Heart right ventricle (tissue), 16 donors: ENCODE measurements around the gene C1QTNF4. TPM values are rescaled to one million over a fixed set of nuclear protein-coding genes. Genes with fewer than 3 reads are reported as not detected.
A peak's percentile ranks its signal among the peaks of the same experiment; 100 is the strongest.

Experiments
- ATAC-seq, 8 donors: fragments of 200-7000 bp; cut with Tn5 transposase; one replicate each; pipeline ENCODE4 v1.9.1; 2020; ENCODE audit warnings: mild to moderate bottlenecking in 8 of 8, moderate library complexity in 8 of 8, moderate number of reproducible peaks in 1 of 8
- DNase-seq, 2 donors: peaks; one replicate each; pipeline ENCODE4 v3.0.0-alpha.2; 2020
- H3K27ac ChIP-seq, 10 donors: fragments of 200-600 bp; sonication (generic) in 2 of 10; one replicate each; pipeline versions ENCODE4 v1.5.0 to v1.8.0; 2020 to 2022; ENCODE audit warnings: mild to moderate bottlenecking in 3 of 10
- H3K27me3 ChIP-seq, 7 donors: fragments of 200-600 bp; one replicate each; pipeline ENCODE4 v1.8.0; 2021 to 2022; ENCODE audit warnings: mild to moderate bottlenecking in 2 of 7
- H3K36me3 ChIP-seq, 9 donors: fragments of 200-600 bp; sonication (generic) in 1 of 9; one replicate each; pipeline versions ENCODE4 v1.5.0 to v1.8.0; 2020 to 2022; ENCODE audit warnings: mild to moderate bottlenecking in 2 of 9
- H3K4me1 ChIP-seq, 9 donors: fragments of 200-600 bp; sonication (generic) in 1 of 9; one replicate each; pipeline versions ENCODE4 v1.5.0 to v1.8.0; 2020 to 2022; ENCODE audit warnings: mild to moderate bottlenecking in 4 of 9
- H3K4me3 ChIP-seq, 10 donors: fragments of 200-600 bp; sonication (generic) in 2 of 10; one replicate each; pipeline versions ENCODE4 v1.5.0 to v1.8.0; 2020 to 2022; ENCODE audit warnings: mild to moderate bottlenecking in 7 of 10, moderate library complexity in 2 of 10
- H3K9me3 ChIP-seq, 11 donors: fragments of 200-600 bp in 10 of 11; sonication (generic) in 2 of 11; one replicate each; pipeline versions ENCODE4 v1.5.0 to v1.8.0; 2013 to 2022; ENCODE audit warnings: mild to moderate bottlenecking in 2 of 11, control low read depth in 1 of 11, moderate library complexity in 1 of 11
- WGBS, 2 donors: extraction: QIAGEN DNeasy Blood & Tissue Kit; methylation state at CpG; one replicate each; pipeline ENCODE4 v1.1.7; 2013; ENCODE audit warnings: inconsistent platforms in 1 of 2; 5-methylcytosine and 5-hydroxymethylcytosine counted together
- intact Hi-C, 10 donors: fragments of 100-400 bp; cut with DNase I; formaldehyde crosslinking; loops; one replicate each; pipeline versions ENCODE4 v1.11.1 to v1.14.2; 2022
- polyA plus RNA-seq, 2 donors: library from polyadenylated mRNA; stranded (reverse); fragments of 200-250 nt; gene quantifications; one replicate each; pipeline ENCODE4 v1.2.3, GENCODE V29; 2013
- total RNA-seq, 10 donors: library from RNA; stranded (reverse); fragmentation: NEBNext Ultra II Directional in 3 of 10; extraction: Animal tissue kit (Norgen Biotek cat#: 25700) in 3 of 10; gene quantifications; one replicate each; pipeline versions ENCODE4 v1.2.1 to v1.2.4, GENCODE V29; 2021 to 2023
- TF ChIP-seq, protein P1 (sequence below), 9 donors: fragments of 200-600 bp; sonication (generic) in 2 of 9; IDR thresholded peaks; one replicate each; pipeline versions ENCODE4 v1.5.0 to v1.8.0; 2021 to 2022; ENCODE audit warnings: antibody characterized with exemption in 9 of 9, mild to moderate bottlenecking in 5 of 9, moderate library complexity in 1 of 9
- donor health status: Arrhythmogenic right ventricular cardiomyopathy.
- donor health status: ischemic (EF 13 %, LVEDD 7.1; RV severe dilation, severe dysfunction).
- donor health status: healthy with polysubstance abuse.
- donor health status: DM: no; HTN: yes; CAD: no.
- donor health status: DM: no; HTN: no; CAD: no.
- donor health status: ischemic (EF 25% LVEDD 6.9; RV normal size, moderate dysfunction).
- donor health status: ischemic (EF 25% LVEDD 5.7; RV mildly dilated, moderate dysfunction).
- donor health status: healthy.
- donor health status: DM: yes; HTN: yes; CAD: no.
- donor health status: Ischemic cardiomyopathy.
- donor health status: ischemic (EF 35%, LVEDD 5.7; RV mildly dilated, moderate dysfunction).
- donor health status: nonischemic (EF 11% LVEDD 7.7; RV severe dilation, severe dysfunction).
- donor health status: DM: yes; HTN: yes; CAD: no.
- donor health status: PGD.
- donor health status: ischemic (EF 29% LVEDD 5.4; RV normal size, mild dysfunction).
- donor health status: nonischemic (EF 23%, LVEDD 6.1; RV moderate dilation, normal function).

Gene C1QTNF4
- total and polyA plus RNA-seq, 12 donors = 0.15 to 1.4 (median 0.42) TPM; not detected in 1

DNA sequence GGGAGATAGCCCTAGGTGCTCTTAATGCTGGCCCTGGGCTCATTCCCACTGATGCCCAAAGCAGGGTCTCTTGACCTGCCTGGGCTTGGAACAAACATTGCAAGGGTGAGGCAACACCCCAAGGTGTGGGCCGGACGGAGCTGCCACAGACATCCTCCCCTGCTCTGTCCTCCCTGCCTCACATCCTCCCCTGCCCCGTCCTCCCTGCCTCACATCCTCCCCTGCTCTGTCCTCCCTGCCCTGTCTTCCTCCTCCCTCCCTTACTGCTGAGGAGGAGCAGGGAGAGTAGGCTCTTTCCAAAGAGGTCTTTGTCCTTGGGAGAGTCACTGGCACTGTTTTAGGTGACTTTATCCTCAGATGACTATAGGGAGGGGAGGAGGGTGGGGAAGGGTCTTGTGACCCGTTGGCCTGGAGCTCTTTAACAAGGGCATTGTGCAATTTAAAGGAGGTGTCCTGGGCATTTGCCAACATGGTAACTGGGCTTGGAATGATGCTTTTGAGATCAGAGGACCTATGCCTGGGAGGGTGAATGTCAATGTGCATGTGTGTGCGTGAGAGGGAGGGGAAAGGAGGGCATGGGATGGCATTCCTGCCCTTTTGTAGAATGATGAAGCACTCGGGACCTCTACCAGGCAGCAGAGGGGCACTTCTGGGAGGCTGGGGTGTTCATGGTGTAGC is 7.0 kb downstream of the C1QTNF4 start:
- TF ChIP-seq, protein P1, sequence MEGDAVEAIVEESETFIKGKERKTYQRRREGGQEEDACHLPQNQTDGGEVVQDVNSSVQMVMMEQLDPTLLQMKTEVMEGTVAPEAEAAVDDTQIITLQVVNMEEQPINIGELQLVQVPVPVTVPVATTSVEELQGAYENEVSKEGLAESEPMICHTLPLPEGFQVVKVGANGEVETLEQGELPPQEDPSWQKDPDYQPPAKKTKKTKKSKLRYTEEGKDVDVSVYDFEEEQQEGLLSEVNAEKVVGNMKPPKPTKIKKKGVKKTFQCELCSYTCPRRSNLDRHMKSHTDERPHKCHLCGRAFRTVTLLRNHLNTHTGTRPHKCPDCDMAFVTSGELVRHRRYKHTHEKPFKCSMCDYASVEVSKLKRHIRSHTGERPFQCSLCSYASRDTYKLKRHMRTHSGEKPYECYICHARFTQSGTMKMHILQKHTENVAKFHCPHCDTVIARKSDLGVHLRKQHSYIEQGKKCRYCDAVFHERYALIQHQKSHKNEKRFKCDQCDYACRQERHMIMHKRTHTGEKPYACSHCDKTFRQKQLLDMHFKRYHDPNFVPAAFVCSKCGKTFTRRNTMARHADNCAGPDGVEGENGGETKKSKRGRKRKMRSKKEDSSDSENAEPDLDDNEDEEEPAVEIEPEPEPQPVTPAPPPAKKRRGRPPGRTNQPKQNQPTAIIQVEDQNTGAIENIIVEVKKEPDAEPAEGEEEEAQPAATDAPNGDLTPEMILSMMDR (IDR thresholded peaks at IDR 0.05) = no peak
- no peak for ATAC-seq
- intact Hi-C loops = loop anchor here in 1 of 10 donors (10.0 kb wide), 1 partner anchor 748 kb away; no protein-coding TSS in a partner anchor
- Histone ChIP-seq H3K27me3 (peaks cover 0 to 33% (median 16%) of the 10 kb centered on the region in 7 donors), H3K9me3 (no peaks in the 10 kb centered on the region), H3K4me1 (peaks cover 0 to 27% (median 10%) of the 10 kb centered on the region in 9 donors), H3K4me3 (no peak overlapping the region), H3K36me3 (peaks cover 0 to 33% (median 28%) of the 10 kb centered on the region in 9 donors), H3K27ac (peak overlapping the region in 4 of 10 donors; percentile 9 to 56 (median 38))
- WGBS, 2 donors = 65 to 70% methylated on average over 6 of the region's 6 CpGs
- no peak for DNase-seq

DNA sequence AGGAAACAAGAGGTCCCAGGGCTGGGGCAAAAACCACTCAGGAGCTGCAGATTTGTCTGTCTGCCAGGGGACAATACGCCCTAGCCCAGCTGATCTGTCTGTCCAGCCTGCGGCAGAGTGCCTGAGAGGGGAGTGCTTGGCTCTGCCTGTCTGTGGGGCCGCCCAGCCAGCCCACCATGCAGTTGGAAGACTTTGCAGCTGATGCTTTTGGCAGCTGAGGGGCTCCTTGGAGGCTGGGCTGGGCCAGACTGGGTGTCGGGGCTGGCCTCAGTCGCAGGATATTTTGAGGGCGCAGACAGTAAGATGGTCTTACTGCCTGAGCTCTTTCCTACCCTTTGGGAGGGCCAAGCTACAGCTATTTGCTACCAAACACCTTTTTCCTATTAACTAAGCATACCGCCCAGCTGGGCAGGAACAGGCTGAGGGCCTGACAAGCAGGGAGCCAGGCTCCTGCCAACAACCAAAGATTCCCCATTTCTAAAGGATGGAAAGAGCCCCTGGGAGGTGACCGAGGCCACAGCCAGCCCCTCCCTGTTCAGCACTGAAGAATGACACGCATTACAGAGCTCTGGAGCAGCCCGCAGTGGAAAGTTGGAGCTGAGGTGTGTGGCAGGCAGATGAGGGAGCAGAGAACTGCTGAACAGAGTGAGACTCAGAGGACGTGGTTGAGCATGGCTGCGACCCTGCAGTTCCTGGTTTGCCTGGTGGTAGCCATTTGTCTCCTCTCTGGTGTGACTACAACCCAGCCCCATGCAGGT is 7.9 kb downstream of the C1QTNF4 start, which contains the start of gene FAM180B:
Gene FAM180B, plus strand, starts transcription at position 581 of the 758 bp plus-strand sequence. Its CDS starts 91 bp downstream, at position 672.
- DNase-seq (no peak), ATAC-seq (peak in 6 of 8 donors; percentile 17 to 83 (median 50))
- TF ChIP-seq, protein P1 (IDR thresholded peaks at IDR 0.05) = no peak
- intact Hi-C loops = loop anchor here in 1 of 10 donors (10.0 kb wide), 1 partner anchor 749 kb away; no protein-coding TSS in a partner anchor
- Histone ChIP-seq H3K27me3 (peaks cover 0 to 25% (median 14%) of the 10 kb centered on the region in 7 donors), H3K27ac (peak within 1 kb of the TSS in 6 of 10 donors; percentile 9 to 56 (median 40)), H3K4me1 (peaks cover 0 to 27% (median 10%) of the 10 kb centered on the region in 9 donors), H3K4me3 (no peak within 1 kb of the TSS), H3K9me3 (no peaks in the 10 kb centered on the region), H3K36me3 (peaks cover 0 to 42% (median 37%) of the 10 kb centered on the region in 9 donors)
- WGBS, 2 donors = 64 to 65% methylated on average over 12 of the region's 12 CpGs

DNA sequence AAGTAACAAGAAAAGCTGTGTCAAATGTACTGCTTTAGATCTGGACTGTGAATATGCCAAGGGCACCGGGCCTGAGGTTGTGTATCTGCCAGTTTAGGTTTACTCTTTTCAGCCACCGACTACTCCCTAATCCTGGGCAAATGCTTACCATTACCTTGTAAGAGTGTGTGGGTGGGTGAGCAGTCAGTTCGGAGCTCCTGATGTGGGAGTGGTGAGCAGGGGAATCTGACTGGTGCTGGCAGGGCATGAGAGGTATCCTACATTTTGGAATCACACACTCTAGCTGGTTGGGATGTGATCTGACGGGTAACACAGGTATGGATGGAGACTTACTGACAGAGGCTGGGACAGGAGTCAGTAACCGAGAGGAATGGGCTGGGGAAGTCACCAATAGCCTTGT is 10.4 kb downstream of the C1QTNF4 start:
- ATAC-seq (no peak), DNase-seq (no peak)
- no peaks in the 10 kb centered on the region for H3K9me3 ChIP-seq
- H3K4me1 ChIP-seq = peaks cover 0 to 35% (median 23%) of the 10 kb centered on the region in 9 donors
- H3K36me3 ChIP-seq = peaks cover 0 to 54% (median 47%) of the 10 kb centered on the region in 9 donors
- TF ChIP-seq, protein P1 (IDR thresholded peaks at IDR 0.05) = no peak
- H3K4me3 ChIP-seq = no peak overlapping the region
- H3K27me3 ChIP-seq = peaks cover 0 to under 1% (median 0%) of the 10 kb centered on the region in 7 donors
- no peak overlapping the region for H3K27ac ChIP-seq
- intact Hi-C loops = loop anchor here in 1 of 10 donors (10.0 kb wide), 1 partner anchor 751 kb away; no protein-coding TSS in a partner anchor
- 90 to 93% methylated on average over 5 of the region's 5 CpGs for WGBS, 2 donors
